Measurements from ENCODE around the gene STEAP2. TPM values are rescaled to one million over a fixed set of nuclear protein-coding genes. Genes with fewer than 3 reads are reported as not detected.

The STEAP2 gene
- polyA plus RNA-seq, 3 donors, result not detected

DNA sequence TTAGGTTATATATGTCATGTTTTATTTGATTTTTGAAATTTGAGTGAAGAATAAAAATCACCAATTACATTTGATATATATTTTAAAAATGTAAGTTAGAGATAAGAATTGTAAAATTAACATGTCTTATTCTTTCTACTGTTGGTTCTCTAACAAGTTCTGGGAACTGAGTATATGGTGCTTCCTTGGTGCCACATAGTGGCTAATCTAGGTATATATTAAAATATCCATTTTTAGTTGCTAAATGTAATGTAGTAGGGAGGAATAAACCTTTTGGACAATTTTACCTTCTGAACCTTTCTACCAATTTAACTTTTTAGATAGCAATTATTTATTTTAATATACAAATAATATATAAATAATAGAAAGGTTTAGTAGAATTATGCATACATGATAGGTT is 50.9 kb downstream of the STEAP2 start:
- Mint-ChIP-seq H3K4me1 (no peaks in the 10 kb centered on the region), H3K9me3 (peaks cover 0 to 4% (median 0%) of the 10 kb centered on the region in 7 donors), H3K36me3 (no peaks in the 10 kb centered on the region), H3K4me3 (no peak overlapping the region), H3K27ac (no peak overlapping the region), H3K27me3 (ENCODE audit: low read depth in 3 of 3) (peaks cover 2 to 5% (median 3%) of the 10 kb centered on the region in 3 donors)
- peak in 1 of 3 donors; percentile 4 for DNase-seq
- Histone ChIP-seq H3K9me3 (replicated peaks in 1 of 2; ENCODE audit: control insufficient read depth in 1 of 2, insufficient read depth in 1 of 2, low read length in 2 of 2) (no peaks in the 10 kb centered on the region), H3K36me3 (replicated peaks in 1 of 2; ENCODE audit: control insufficient read depth in 1 of 2, insufficient read depth in 2 of 2, low read length in 2 of 2) (no peaks in the 10 kb centered on the region), H4K20me1 (ENCODE audit: insufficient read depth, low read length) (no peaks in the 10 kb centered on the region), H3K79me2 (ENCODE audit: insufficient read depth, low read length) (no peaks in the 10 kb centered on the region), H3K9ac (ENCODE audit: insufficient read depth, low read length, poor library complexity, severe bottlenecking) (no peak overlapping the region), H3K4me1 (ENCODE audit: control insufficient read depth in 1 of 2, insufficient read depth in 2 of 2, low read length in 2 of 2) (no peaks in the 10 kb centered on the region), H3K4me3 (replicated peaks in 1 of 3; ENCODE audit: low read depth in 2 of 3, low read length in 3 of 3) (no peak overlapping the region), H3K4me2 (replicated peaks; ENCODE audit: extremely low read depth, low read length, poor library complexity, severe bottlenecking) (no peak overlapping the region), H3K27me3 (ENCODE audit: control insufficient read depth in 2 of 2, insufficient read depth in 2 of 2, low read length in 2 of 2) (no peaks in the 10 kb centered on the region), H2AFZ (ENCODE audit: insufficient read depth, low read depth, low read length, poor library complexity, severe bottlenecking) (no peak overlapping the region), H3K27ac (ENCODE audit: low read depth in 1 of 2, low read length in 2 of 2) (no peak overlapping the region)
- intact Hi-C loops (cut with micrococcal nuclease), result loop anchor here in 1 of 2 donors (10.0 kb wide), 1 partner anchor 108 kb away; the partner anchor contains the start of gene STEAP1
- TF ChIP-seq, protein P1, sequence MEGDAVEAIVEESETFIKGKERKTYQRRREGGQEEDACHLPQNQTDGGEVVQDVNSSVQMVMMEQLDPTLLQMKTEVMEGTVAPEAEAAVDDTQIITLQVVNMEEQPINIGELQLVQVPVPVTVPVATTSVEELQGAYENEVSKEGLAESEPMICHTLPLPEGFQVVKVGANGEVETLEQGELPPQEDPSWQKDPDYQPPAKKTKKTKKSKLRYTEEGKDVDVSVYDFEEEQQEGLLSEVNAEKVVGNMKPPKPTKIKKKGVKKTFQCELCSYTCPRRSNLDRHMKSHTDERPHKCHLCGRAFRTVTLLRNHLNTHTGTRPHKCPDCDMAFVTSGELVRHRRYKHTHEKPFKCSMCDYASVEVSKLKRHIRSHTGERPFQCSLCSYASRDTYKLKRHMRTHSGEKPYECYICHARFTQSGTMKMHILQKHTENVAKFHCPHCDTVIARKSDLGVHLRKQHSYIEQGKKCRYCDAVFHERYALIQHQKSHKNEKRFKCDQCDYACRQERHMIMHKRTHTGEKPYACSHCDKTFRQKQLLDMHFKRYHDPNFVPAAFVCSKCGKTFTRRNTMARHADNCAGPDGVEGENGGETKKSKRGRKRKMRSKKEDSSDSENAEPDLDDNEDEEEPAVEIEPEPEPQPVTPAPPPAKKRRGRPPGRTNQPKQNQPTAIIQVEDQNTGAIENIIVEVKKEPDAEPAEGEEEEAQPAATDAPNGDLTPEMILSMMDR (IDR thresholded peaks at IDR 0.05), result peak; percentile 63

GRCh38 chr7:90266808-90267207 is 55.3 kb downstream of the STEAP2 start:
- intact Hi-C loops (cut with micrococcal nuclease), result loop anchor here in 1 of 2 donors (10.0 kb wide), 1 partner anchor 112 kb away; the partner anchor contains the start of gene STEAP1
- H3K9ac ChIP-seq (ENCODE audit: insufficient read depth, low read length, poor library complexity, severe bottlenecking), result no peak overlapping the region
- peaks cover 0 to 4% (median 1%) of the 10 kb centered on the region in 3 donors for H3K27me3 Mint-ChIP-seq (ENCODE audit: low read depth in 3 of 3)

More at GRCh38 chr7:90266808-90267207, 55.3 kb downstream of the STEAP2 start:
- Histone ChIP-seq H3K4me3 (replicated peaks in 1 of 3; ENCODE audit: low read depth in 2 of 3, low read length in 3 of 3) (no peak overlapping the region), H2AFZ (ENCODE audit: insufficient read depth, low read depth, low read length, poor library complexity, severe bottlenecking) (no peak overlapping the region), H3K36me3 (replicated peaks in 1 of 2; ENCODE audit: control insufficient read depth in 1 of 2, insufficient read depth in 2 of 2, low read length in 2 of 2) (no peaks in the 10 kb centered on the region), H3K4me2 (replicated peaks; ENCODE audit: extremely low read depth, low read length, poor library complexity, severe bottlenecking) (no peak overlapping the region), H4K20me1 (ENCODE audit: insufficient read depth, low read length) (no peaks in the 10 kb centered on the region), H3K27ac (ENCODE audit: low read depth in 1 of 2, low read length in 2 of 2) (no peak overlapping the region), H3K4me1 (ENCODE audit: control insufficient read depth in 1 of 2, insufficient read depth in 2 of 2, low read length in 2 of 2) (no peaks in the 10 kb centered on the region), H3K27me3 (ENCODE audit: control insufficient read depth in 2 of 2, insufficient read depth in 2 of 2, low read length in 2 of 2) (no peaks in the 10 kb centered on the region), H3K79me2 (ENCODE audit: insufficient read depth, low read length) (no peaks in the 10 kb centered on the region), H3K9me3 (replicated peaks in 1 of 2; ENCODE audit: control insufficient read depth in 1 of 2, insufficient read depth in 1 of 2, low read length in 2 of 2) (no peaks in the 10 kb centered on the region)
- peak in 1 of 3 donors; percentile 18 for DNase-seq
- Mint-ChIP-seq H3K4me1 (no peaks in the 10 kb centered on the region), H3K27ac (no peak overlapping the region), H3K9me3 (peaks cover 0 to 2% (median 0%) of the 10 kb centered on the region in 7 donors), H3K36me3 (no peaks in the 10 kb centered on the region), H3K4me3 (no peak overlapping the region)
- WGBS (ENCODE audit: insufficient coverage), result no CpG with 5 or more reads among the region's 3 CpGs
- TF ChIP-seq, protein P1 (IDR thresholded peaks at IDR 0.05), result no peak
